HepG2 (cell line): ENCODE measurements around the gene RNASE4. TPM values are rescaled to one million over a fixed set of nuclear protein-coding genes. Genes with fewer than 3 reads are reported as not detected.

Source experiments
- AHR ChIP-seq: IDR thresholded peaks from 2 replicates; pipeline ENCODE4 v1.6.1; 2018; ENCODE audit warnings: missing genetic modification reagents, missing compliant biosample characterization
- ATF7 ChIP-seq, 2 experiments: fragments of 450-650 bp in 1 of 2; sonication (generic) in 1 of 2; formaldehyde crosslinking in 1 of 2; IDR thresholded peaks; 2 replicates each; pipeline versions ENCODE4 v1.4.0 to v1.6.1; 2016 to 2020; ENCODE audit warnings: antibody characterized with exemption in 1 of 2, mild to moderate bottlenecking in 1 of 2, missing genetic modification reagents in 1 of 2
- CBX2 ChIP-seq, 2 experiments: fragments of 200-600 bp in 1 of 2; sonication (generic); formaldehyde crosslinking in 1 of 2; IDR thresholded peaks; 2 replicates each; pipeline versions ENCODE4 v1.7.0 to v1.8.1; 2018 to 2022; ENCODE audit warnings: low read depth in 2 of 2, low read length in 1 of 2, mild to moderate bottlenecking in 1 of 2, missing genetic modification reagents in 1 of 2
- CEBPB ChIP-seq: IDR thresholded peaks from 2 replicates; pipeline ENCODE4 v1.6.1; 2011; ENCODE audit warnings: low read depth, low read length, improper control_type of control experiment, borderline replicate concordance
- FLYWCH1 ChIP-seq: sonication (generic); formaldehyde crosslinking; IDR thresholded peaks from 2 replicates; pipeline ENCODE4 v1.8.1; 2023; ENCODE audit warnings: mild to moderate bottlenecking, missing genetic modification reagents
- GABPA ChIP-seq, 2 experiments: IDR thresholded peaks; 2 replicates each; pipeline ENCODE4 v1.6.1; 2011 to 2016; ENCODE audit warnings: low read depth in 2 of 2, low read length in 1 of 2, missing biosample characterization in 1 of 2, missing genetic modification characterization in 1 of 2
- HIVEP1 ChIP-seq: sonication (generic); formaldehyde crosslinking; IDR thresholded peaks from 2 replicates; pipeline ENCODE4 v1.4.0; 2020; ENCODE audit warnings: mild to moderate bottlenecking, missing genetic modification reagents
- JUNB ChIP-seq: sonication (generic); formaldehyde crosslinking; IDR thresholded peaks from 2 replicates; pipeline ENCODE4 v1.8.0; 2022; ENCODE audit warnings: missing genetic modification reagents, mild to moderate bottlenecking, borderline replicate concordance
- KDM3A ChIP-seq: IDR thresholded peaks from 2 replicates; pipeline ENCODE4 v1.6.1; 2018; ENCODE audit warnings: low read depth, missing compliant biosample characterization
- KDM5B ChIP-seq: sonication (generic); formaldehyde crosslinking; IDR thresholded peaks from 2 replicates; pipeline ENCODE4 v1.4.0; 2020; ENCODE audit warnings: missing genetic modification reagents, mild to moderate bottlenecking, borderline replicate concordance
- MAZ ChIP-seq, 2 experiments: sonication (generic) in 1 of 2; formaldehyde crosslinking in 1 of 2; IDR thresholded peaks; 2 replicates each; pipeline versions ENCODE4 v1.5.0 to v1.6.1; 2012 to 2020; ENCODE audit warnings: low read depth in 2 of 2, mild to moderate bottlenecking in 2 of 2, borderline replicate concordance in 1 of 2, improper control_type of control experiment in 1 of 2, low read length in 1 of 2, missing genetic modification reagents in 1 of 2, moderate library complexity in 1 of 2
- PCBP2 ChIP-seq: fragments of 200-400 bp; formaldehyde crosslinking; optimal IDR thresholded peaks from 2 replicates; pipeline ENCODE3; 2018; ENCODE audit warnings: low read length, low read depth; ENCODE audit not compliant: poor library complexity, severe bottlenecking
- RFX1 ChIP-seq: fragments of 450-650 bp; IDR thresholded peaks from 2 replicates; pipeline ENCODE4 v1.6.1; 2017
- ZBTB43 ChIP-seq: sonication (generic); formaldehyde crosslinking; conservative IDR thresholded peaks from 2 replicates; pipeline ENCODE4 v1.4.0; 2020; ENCODE audit warnings: missing genetic modification reagents
- ZFAT ChIP-seq: sonication (generic); formaldehyde crosslinking; conservative IDR thresholded peaks from 2 replicates; pipeline ENCODE4 v1.8.1; 2023; ENCODE audit warnings: missing genetic modification reagents, inconsistent platforms
- ZFP1 ChIP-seq: IDR thresholded peaks from 2 replicates; pipeline ENCODE4 v1.6.1; 2016
- ZFP82 ChIP-seq: sonication (generic); formaldehyde crosslinking; IDR thresholded peaks from 2 replicates; pipeline ENCODE4 v1.5.1; 2020; ENCODE audit warnings: mild to moderate bottlenecking, missing genetic modification reagents, borderline replicate concordance
- ZMAT3 ChIP-seq: sonication (generic); formaldehyde crosslinking; conservative IDR thresholded peaks from 2 replicates; pipeline ENCODE4 v1.7.0; 2021; ENCODE audit warnings: missing genetic modification reagents
- ZNF253 ChIP-seq: sonication (generic); formaldehyde crosslinking; IDR thresholded peaks from 2 replicates; pipeline ENCODE4 v1.8.0; 2022; ENCODE audit warnings: mild to moderate bottlenecking, missing genetic modification reagents, borderline replicate concordance
- ZNF331 ChIP-seq: sonication (generic); formaldehyde crosslinking; IDR thresholded peaks from 2 replicates; pipeline ENCODE4 v1.4.0; 2020; ENCODE audit warnings: missing genetic modification reagents
- polyA plus RNA-seq, 8 experiments: library from polyadenylated mRNA; depleted of rRNA in 3 of 8; stranded (reverse) in 7 of 8; unstranded in 1 of 8; fragments of >200 nt; fragmentation: Illumina TruSeq in 4 of 8; extraction: Trizol in 4 of 8; gene quantifications; 2 replicates each; pipeline versions ENCODE4 v1.2.1 to v1.2.3, GENCODE V29; 2011 to 2016; ENCODE audit warnings: low read depth in 4 of 8, missing spikeins in 1 of 8, mixed read lengths in 1 of 8; ENCODE audit not compliant: insufficient read depth in 1 of 8
- total RNA-seq, 5 experiments: library from RNA; depleted of rRNA; stranded (reverse); fragments of >200 nt; fragmentation: Illumina TruSeq; extraction: Trizol; gene quantifications; 2 replicates each; pipeline ENCODE4 v1.2.3, GENCODE V29; 2016; ENCODE audit warnings: low read depth in 1 of 5
- TF ChIP-seq, protein P1 (sequence below): sonication (generic); formaldehyde crosslinking; IDR thresholded peaks from 2 replicates; pipeline ENCODE4 v1.4.0; 2020; ENCODE audit warnings: missing genetic modification reagents, borderline replicate concordance
- TF ChIP-seq, protein P2 (sequence below): sonication (generic); formaldehyde crosslinking; IDR thresholded peaks from 2 replicates; pipeline ENCODE4 v1.8.0; 2022; ENCODE audit warnings: low read depth, missing genetic modification reagents

RNASE4 gene
- total and polyA plus RNA-seq, 2 of the 13 experiments (the other 11 are each of a cell fraction or from before 2014, with no cell fraction given) = 109 to 983 TPM

DNA sequence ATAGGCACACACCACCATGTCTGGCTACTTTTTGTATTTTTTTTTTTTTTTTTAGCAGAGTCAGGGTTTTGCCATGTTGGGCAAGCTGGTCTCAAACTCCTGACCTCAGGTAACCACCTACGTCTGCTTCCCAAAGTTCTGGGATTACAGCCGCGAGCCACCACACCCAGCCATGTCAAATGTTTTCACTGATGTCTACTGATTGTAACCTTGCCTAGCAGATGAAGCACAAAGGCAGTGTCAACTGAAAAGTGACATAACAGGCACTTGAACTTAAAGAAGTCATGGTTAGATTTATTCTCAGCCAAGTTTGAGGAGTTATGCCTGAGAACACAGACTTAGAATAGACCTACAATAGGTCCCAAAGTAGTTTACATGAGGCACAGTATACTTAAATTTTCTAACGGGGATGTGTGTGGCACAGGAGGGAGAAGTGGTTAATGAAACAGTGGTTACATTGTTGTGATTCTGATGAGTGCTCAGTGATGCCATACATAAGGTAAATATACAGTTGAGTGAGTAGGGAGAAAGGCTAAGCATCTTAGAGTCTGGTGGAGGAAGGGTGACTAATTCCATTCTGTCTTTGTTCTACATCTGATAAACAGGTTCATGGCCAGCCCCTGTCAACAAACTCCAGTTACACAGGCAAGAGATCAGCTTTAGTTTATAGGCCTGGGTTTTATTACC is 12.6 kb upstream of the RNASE4 start (continued):
- TF ChIP-seq ZBTB43 (CRISPR knock-in tag) (0 out of 2 replicates have a peak, but pooled peaks have one; percentile 43), ZMAT3 (CRISPR knock-in tag) (0 out of 2 replicates have a peak, but pooled peaks have one; percentile 34), ZFAT (CRISPR knock-in tag) (no peak), GABPA (IDR thresholded peaks at IDR 0.05; ENCODE audit: low read depth, low read length) (no peak), GABPA (CRISPR knock-in tag; IDR thresholded peaks at IDR 0.05; ENCODE audit: low read depth) (peak; percentile 39), AHR (CRISPR knock-in tag) (no peak), KDM3A (no peak), PCBP2 (no peak), CEBPB (no peak), HIVEP1 (no peak), CBX2 (IDR thresholded peaks at IDR 0.05; ENCODE audit: low read depth, low read length) (no peak), CBX2 (CRISPR knock-in tag; IDR thresholded peaks at IDR 0.05; ENCODE audit: low read depth) (no peak), MAZ (IDR thresholded peaks at IDR 0.05; ENCODE audit: borderline replicate concordance, low read depth, low read length) (no peak), MAZ (CRISPR knock-in tag; IDR thresholded peaks at IDR 0.05; ENCODE audit: low read depth) (no peak), KDM5B (CRISPR knock-in tag) (no peak), JUNB (CRISPR knock-in tag) (peak; percentile 86; the same call in 1 of the 2 replicates), ZFP1 (CRISPR knock-in tag) (peak; percentile 17; the same call in 1 of the 2 replicates), ZNF253 (CRISPR knock-in tag) (no peak), ZFP82 (CRISPR knock-in tag) (no peak), RFX1 (no peak), ZNF331 (CRISPR knock-in tag) (no peak), ATF7 (IDR thresholded peaks at IDR 0.05) (no peak), ATF7 (CRISPR knock-in tag; IDR thresholded peaks at IDR 0.05) (no peak), FLYWCH1 (no peak)
- TF ChIP-seq, protein P1, sequence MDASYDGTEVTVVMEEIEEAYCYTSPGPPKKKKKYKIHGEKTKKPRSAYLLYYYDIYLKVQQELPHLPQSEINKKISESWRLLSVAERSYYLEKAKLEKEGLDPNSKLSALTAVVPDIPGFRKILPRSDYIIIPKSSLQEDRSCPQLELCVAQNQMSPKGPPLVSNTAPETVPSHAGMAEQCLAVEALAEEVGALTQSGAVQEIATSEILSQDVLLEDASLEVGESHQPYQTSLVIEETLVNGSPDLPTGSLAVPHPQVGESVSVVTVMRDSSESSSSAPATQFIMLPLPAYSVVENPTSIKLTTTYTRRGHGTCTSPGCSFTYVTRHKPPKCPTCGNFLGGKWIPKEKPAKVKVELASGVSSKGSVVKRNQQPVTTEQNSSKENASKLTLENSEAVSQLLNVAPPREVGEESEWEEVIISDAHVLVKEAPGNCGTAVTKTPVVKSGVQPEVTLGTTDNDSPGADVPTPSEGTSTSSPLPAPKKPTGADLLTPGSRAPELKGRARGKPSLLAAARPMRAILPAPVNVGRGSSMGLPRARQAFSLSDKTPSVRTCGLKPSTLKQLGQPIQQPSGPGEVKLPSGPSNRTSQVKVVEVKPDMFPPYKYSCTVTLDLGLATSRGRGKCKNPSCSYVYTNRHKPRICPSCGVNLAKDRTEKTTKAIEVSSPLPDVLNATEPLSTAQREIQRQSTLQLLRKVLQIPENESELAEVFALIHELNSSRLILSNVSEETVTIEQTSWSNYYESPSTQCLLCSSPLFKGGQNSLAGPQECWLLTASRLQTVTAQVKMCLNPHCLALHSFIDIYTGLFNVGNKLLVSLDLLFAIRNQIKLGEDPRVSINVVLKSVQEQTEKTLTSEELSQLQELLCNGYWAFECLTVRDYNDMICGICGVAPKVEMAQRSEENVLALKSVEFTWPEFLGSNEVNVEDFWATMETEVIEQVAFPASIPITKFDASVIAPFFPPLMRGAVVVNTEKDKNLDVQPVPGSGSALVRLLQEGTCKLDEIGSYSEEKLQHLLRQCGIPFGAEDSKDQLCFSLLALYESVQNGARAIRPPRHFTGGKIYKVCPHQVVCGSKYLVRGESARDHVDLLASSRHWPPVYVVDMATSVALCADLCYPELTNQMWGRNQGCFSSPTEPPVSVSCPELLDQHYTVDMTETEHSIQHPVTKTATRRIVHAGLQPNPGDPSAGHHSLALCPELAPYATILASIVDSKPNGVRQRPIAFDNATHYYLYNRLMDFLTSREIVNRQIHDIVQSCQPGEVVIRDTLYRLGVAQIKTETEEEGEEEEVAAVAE (CRISPR knock-in tag) = 0 out of 2 replicates have a peak, but pooled peaks have one; percentile 62
- TF ChIP-seq, protein P2, sequence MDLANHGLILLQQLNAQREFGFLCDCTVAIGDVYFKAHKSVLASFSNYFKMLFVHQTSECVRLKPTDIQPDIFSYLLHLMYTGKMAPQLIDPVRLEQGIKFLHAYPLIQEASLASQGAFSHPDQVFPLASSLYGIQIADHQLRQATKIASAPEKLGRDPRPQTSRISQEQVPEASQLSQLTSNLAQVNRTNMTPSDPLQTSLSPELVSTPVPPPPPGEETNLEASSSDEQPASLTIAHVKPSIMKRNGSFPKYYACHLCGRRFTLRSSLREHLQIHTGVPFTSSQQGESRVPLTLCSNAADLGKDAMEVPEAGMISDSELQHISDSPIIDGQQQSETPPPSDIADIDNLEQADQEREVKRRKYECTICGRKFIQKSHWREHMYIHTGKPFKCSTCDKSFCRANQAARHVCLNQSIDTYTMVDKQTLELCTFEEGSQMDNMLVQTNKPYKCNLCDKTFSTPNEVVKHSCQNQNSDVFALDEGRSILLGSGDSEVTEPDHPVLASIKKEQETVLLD = no peak; the same call in 1 of the 2 replicates
